ENCODE data around the gene CENPU. TPM values are rescaled to one million over a fixed set of nuclear protein-coding genes. Genes with fewer than 3 reads are reported as not detected.

CENPU gene
- total RNA-seq, 1 experiment from 2014 or later: 15.2 TPM

Other genes with a start within 250 kb of the CENPU start
- gene CASP3, start 84.6 kb downstream of the CENPU start, total RNA-seq (2014; rRNA removed; shearing (Covaris generic)): 5.8 and 7.9 TPM in 2 replicates
- 1.9 and 5.0 TPM in 2 replicates for gene PRIMPOL, start 84.4 kb downstream of the CENPU start, total RNA-seq (2014; rRNA removed; shearing (Covaris generic))
- gene ACSL1, start 91.9 kb upstream of the CENPU start, total RNA-seq (2014; rRNA removed; shearing (Covaris generic)): 29.9 and 36.6 TPM in 2 replicates